ENCODE results near the gene ERI3. TPM values are rescaled to one million over a fixed set of nuclear protein-coding genes. Genes with fewer than 3 reads are reported as not detected.
A peak's percentile ranks its signal among the peaks of the same experiment; 100 is the strongest.

ERI3 gene
- total RNA-seq, result 52.7 TPM

DNA sequence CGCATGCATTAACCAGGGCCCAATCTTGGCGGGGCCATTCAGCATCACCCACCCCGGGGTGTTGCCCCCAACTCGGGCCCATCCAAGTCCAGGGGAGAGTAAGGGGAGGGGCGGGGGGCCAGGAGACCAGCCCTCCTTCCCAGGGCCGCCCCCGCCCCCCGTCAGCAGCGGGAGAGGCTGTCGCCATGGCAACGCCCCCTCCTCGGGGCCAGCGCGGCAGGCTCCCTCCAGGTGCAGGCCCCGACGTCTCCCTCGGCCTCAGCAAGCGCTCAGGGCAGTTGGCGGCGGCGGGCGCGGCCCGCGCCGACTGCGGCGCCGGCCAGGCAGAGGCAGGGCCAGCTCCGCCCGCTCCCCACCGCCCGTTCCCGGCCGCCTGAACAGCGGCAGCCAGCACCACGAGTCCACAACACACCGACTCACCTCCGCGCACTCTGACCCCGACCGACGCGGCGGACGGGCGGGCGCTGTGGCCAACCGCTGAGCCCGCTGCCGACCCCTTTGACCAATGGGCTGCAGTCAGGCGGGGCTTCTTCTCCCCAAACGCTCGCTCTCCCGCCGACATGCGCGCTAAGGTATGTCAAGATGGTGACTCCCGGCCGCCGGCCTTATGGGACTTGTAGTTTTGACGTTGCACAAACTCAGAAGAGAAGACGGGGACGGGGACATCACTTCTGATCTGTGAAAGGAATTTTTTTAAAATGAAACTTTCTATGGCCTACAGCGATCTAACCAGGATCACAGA is at the start of gene ERI3:
ERI3 (minus strand) TSS at position 418 of the 742 bp plus-strand sequence; CDS start at position 187, 231 bp downstream.
- Histone ChIP-seq H3K9ac (ENCODE audit: low read depth in 1 of 3, low read length in 3 of 3) (peak within 1 kb of the TSS; percentile 57 to 90 (median 83)), H3K27ac (ENCODE audit: low read depth, low read length) (peak within 1 kb of the TSS; percentile 75), H3K36me3 (ENCODE audit: control insufficient read depth in 3 of 3, insufficient read depth in 3 of 3, low read length in 3 of 3) (no peaks in the 10 kb centered on the region), H3K27me3 (ENCODE audit: control insufficient read depth in 3 of 3, insufficient read depth in 3 of 3, low read length in 3 of 3) (no peaks in the 10 kb centered on the region), H3K9me3 (ENCODE audit: control insufficient read depth in 3 of 3, low read length in 3 of 3) (no peaks in the 10 kb centered on the region), H3K4me1 (ENCODE audit: control insufficient read depth in 3 of 3, insufficient read depth in 3 of 3, low read length in 3 of 3) (peaks cover 14 to 16% (median 14%) of the 10 kb centered on the region in 3 donors), H3K4me3 (ENCODE audit: low read length in 3 of 3) (peak within 1 kb of the TSS; percentile 80 to 83 (median 81))

- Histone ChIP-seq H3K27me3 (ENCODE audit: control insufficient read depth in 3 of 3, insufficient read depth in 3 of 3, low read length in 3 of 3) (peaks cover 38 to 56% (median 45%) of the 10 kb centered on the region in 3 donors), H3K9ac (ENCODE audit: low read depth in 1 of 3, low read length in 3 of 3) (no peak overlapping the region), H3K36me3 (ENCODE audit: control insufficient read depth in 3 of 3, insufficient read depth in 3 of 3, low read length in 3 of 3) (no peaks in the 10 kb centered on the region), H3K9me3 (ENCODE audit: control insufficient read depth in 3 of 3, low read length in 3 of 3) (no peaks in the 10 kb centered on the region), H3K27ac (ENCODE audit: low read depth, low read length) (no peak overlapping the region), H3K4me3 (ENCODE audit: low read length in 3 of 3) (no peak overlapping the region), H3K4me1 (ENCODE audit: control insufficient read depth in 3 of 3, insufficient read depth in 3 of 3, low read length in 3 of 3) (peaks cover 5 to 18% (median 6%) of the 10 kb centered on the region in 3 donors)
Measured at GRCh38 chr1:44401256-44402228, 46.5 kb upstream of the ERI3 start.

GRCh38 chr1:44390277-44390676 is 35.2 kb upstream of the ERI3 start:
- H3K9ac ChIP-seq (ENCODE audit: low read depth in 1 of 3, low read length in 3 of 3), result no peak overlapping the region
- H3K4me3 ChIP-seq (ENCODE audit: low read length in 3 of 3), result no peak overlapping the region
- H3K9me3 ChIP-seq (ENCODE audit: control insufficient read depth in 3 of 3, low read length in 3 of 3), result no peaks in the 10 kb centered on the region
- H3K27me3 ChIP-seq (ENCODE audit: control insufficient read depth in 3 of 3, insufficient read depth in 3 of 3, low read length in 3 of 3), result peaks cover 0 to 7% (median 4%) of the 10 kb centered on the region in 3 donors
- no peaks in the 10 kb centered on the region for H3K36me3 ChIP-seq (ENCODE audit: control insufficient read depth in 3 of 3, insufficient read depth in 3 of 3, low read length in 3 of 3)
- peaks cover 0 to 3% (median 0%) of the 10 kb centered on the region in 3 donors for H3K4me1 ChIP-seq (ENCODE audit: control insufficient read depth in 3 of 3, insufficient read depth in 3 of 3, low read length in 3 of 3)
- no peak overlapping the region for H3K27ac ChIP-seq (ENCODE audit: low read depth, low read length)

DNA sequence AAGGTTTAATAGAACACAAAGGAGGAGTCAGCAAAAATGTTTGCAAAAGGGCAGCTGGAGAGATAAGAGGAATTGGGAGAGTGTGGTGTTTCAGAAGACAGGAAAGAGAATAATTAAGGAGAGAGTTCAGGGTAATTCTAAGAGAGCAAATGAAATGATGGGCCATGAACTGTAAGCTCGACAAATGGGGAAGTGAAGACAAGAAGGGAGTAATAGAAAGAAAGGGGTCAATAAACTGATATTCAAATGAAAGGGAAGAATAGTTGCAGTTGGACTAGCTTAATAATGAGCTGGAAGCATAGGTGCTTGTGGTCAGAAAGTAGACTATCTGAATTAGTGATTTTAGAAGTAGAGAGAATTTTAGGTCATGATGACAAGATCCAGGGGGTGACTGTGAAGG is 34.4 kb upstream of the ERI3 start:
- Histone ChIP-seq H3K9ac (ENCODE audit: low read depth in 1 of 3, low read length in 3 of 3) (no peak overlapping the region), H3K27me3 (ENCODE audit: control insufficient read depth in 3 of 3, insufficient read depth in 3 of 3, low read length in 3 of 3) (peaks cover 0 to 4% (median 4%) of the 10 kb centered on the region in 3 donors), H3K4me3 (ENCODE audit: low read length in 3 of 3) (no peak overlapping the region)

DNA sequence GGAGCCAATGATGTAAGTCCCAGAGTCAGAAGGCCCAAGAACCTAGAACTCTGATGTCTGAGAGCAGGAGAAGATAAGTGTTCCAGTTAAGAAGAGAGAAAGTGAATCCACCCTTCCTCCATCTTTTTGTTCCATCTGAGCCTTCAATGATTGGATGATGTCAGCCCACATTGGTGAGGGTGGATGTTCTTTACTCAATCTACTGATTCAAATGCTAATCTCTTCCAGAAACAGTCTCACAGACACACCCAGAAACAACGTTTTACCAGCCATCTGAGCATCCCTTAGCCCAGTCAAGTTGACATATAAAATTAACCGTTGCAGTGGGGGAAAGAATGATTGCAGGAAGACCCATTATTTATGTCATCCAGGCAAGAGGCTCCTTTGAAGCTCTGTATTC is 33.5 kb upstream of the ERI3 start:
- no peaks in the 10 kb centered on the region for H3K36me3 ChIP-seq (ENCODE audit: control insufficient read depth in 3 of 3, insufficient read depth in 3 of 3, low read length in 3 of 3)
- no peak overlapping the region for H3K27ac ChIP-seq (ENCODE audit: low read depth, low read length)
- no peak overlapping the region for H3K4me3 ChIP-seq (ENCODE audit: low read length in 3 of 3)
- no peaks in the 10 kb centered on the region for H3K9me3 ChIP-seq (ENCODE audit: control insufficient read depth in 3 of 3, low read length in 3 of 3)
- H3K9ac ChIP-seq (ENCODE audit: low read depth in 1 of 3, low read length in 3 of 3), result no peak overlapping the region
- H3K4me1 ChIP-seq (ENCODE audit: control insufficient read depth in 3 of 3, insufficient read depth in 3 of 3, low read length in 3 of 3), result peaks cover 0 to 3% (median 0%) of the 10 kb centered on the region in 3 donors
- peaks cover 0 to 4% (median 0%) of the 10 kb centered on the region in 3 donors for H3K27me3 ChIP-seq (ENCODE audit: control insufficient read depth in 3 of 3, insufficient read depth in 3 of 3, low read length in 3 of 3)

More for the DNA sequence above, 34.4 kb upstream of the ERI3 start:
- H3K4me1 ChIP-seq (ENCODE audit: control insufficient read depth in 3 of 3, insufficient read depth in 3 of 3, low read length in 3 of 3), result peaks cover 0 to 3% (median 0%) of the 10 kb centered on the region in 3 donors
- H3K27ac ChIP-seq (ENCODE audit: low read depth, low read length), result no peak overlapping the region
- no peaks in the 10 kb centered on the region for H3K9me3 ChIP-seq (ENCODE audit: control insufficient read depth in 3 of 3, low read length in 3 of 3)
- H3K36me3 ChIP-seq (ENCODE audit: control insufficient read depth in 3 of 3, insufficient read depth in 3 of 3, low read length in 3 of 3), result no peaks in the 10 kb centered on the region

DNA sequence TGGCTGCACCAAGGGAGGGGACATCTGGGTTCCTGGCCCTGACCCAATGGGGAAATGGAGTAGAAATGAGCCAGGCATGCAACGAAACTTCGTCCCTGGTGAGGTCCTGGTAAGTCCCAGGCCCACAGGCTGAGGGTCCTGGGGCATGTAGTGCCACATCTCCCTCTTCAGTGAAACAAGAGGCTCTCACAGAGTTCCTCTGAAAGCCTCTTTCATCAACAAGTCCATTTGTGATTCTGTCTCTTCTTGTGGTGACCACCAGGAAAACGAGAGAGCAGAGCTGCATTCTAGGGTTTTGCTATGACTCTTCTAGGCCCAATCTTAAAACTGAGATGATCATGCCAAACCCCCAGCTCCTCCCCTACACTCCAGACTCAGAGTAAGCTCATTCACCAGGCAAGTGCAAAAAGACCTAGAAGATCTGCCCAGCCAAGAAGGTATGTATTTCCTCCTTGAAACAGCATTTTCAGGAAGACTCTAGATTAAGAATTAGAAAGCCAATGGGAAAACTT is 25.7 kb upstream of the ERI3 start:
- Histone ChIP-seq H3K9ac (ENCODE audit: low read depth in 1 of 3, low read length in 3 of 3) (no peak overlapping the region), H3K9me3 (ENCODE audit: control insufficient read depth in 3 of 3, low read length in 3 of 3) (no peaks in the 10 kb centered on the region), H3K27ac (ENCODE audit: low read depth, low read length) (no peak overlapping the region), H3K27me3 (ENCODE audit: control insufficient read depth in 3 of 3, insufficient read depth in 3 of 3, low read length in 3 of 3) (no peaks in the 10 kb centered on the region), H3K4me1 (ENCODE audit: control insufficient read depth in 3 of 3, insufficient read depth in 3 of 3, low read length in 3 of 3) (no peaks in the 10 kb centered on the region), H3K4me3 (ENCODE audit: low read length in 3 of 3) (no peak overlapping the region), H3K36me3 (ENCODE audit: control insufficient read depth in 3 of 3, insufficient read depth in 3 of 3, low read length in 3 of 3) (no peaks in the 10 kb centered on the region)

- H3K4me1 ChIP-seq (ENCODE audit: control insufficient read depth in 3 of 3, insufficient read depth in 3 of 3, low read length in 3 of 3), result no peaks in the 10 kb centered on the region
- no peaks in the 10 kb centered on the region for H3K27me3 ChIP-seq (ENCODE audit: control insufficient read depth in 3 of 3, insufficient read depth in 3 of 3, low read length in 3 of 3)
- H3K9me3 ChIP-seq (ENCODE audit: control insufficient read depth in 3 of 3, low read length in 3 of 3), result no peaks in the 10 kb centered on the region
- no peaks in the 10 kb centered on the region for H3K36me3 ChIP-seq (ENCODE audit: control insufficient read depth in 3 of 3, insufficient read depth in 3 of 3, low read length in 3 of 3)
- H3K9ac ChIP-seq (ENCODE audit: low read depth in 1 of 3, low read length in 3 of 3), result no peak overlapping the region
- H3K27ac ChIP-seq (ENCODE audit: low read depth, low read length), result no peak overlapping the region
- H3K4me3 ChIP-seq (ENCODE audit: low read length in 3 of 3), result no peak overlapping the region
Measured at GRCh38 chr1:44377925-44378784, 23.1 kb upstream of the ERI3 start.

GRCh38 chr1:44375547-44375946 is 20.5 kb upstream of the ERI3 start:
- H3K9ac ChIP-seq (ENCODE audit: low read depth in 1 of 3, low read length in 3 of 3), result no peak overlapping the region
- no peaks in the 10 kb centered on the region for H3K36me3 ChIP-seq (ENCODE audit: control insufficient read depth in 3 of 3, insufficient read depth in 3 of 3, low read length in 3 of 3)
- H3K27me3 ChIP-seq (ENCODE audit: control insufficient read depth in 3 of 3, insufficient read depth in 3 of 3, low read length in 3 of 3), result no peaks in the 10 kb centered on the region
- H3K27ac ChIP-seq (ENCODE audit: low read depth, low read length), result no peak overlapping the region
- no peaks in the 10 kb centered on the region for H3K9me3 ChIP-seq (ENCODE audit: control insufficient read depth in 3 of 3, low read length in 3 of 3)
- H3K4me3 ChIP-seq (ENCODE audit: low read length in 3 of 3), result no peak overlapping the region
- no peaks in the 10 kb centered on the region for H3K4me1 ChIP-seq (ENCODE audit: control insufficient read depth in 3 of 3, insufficient read depth in 3 of 3, low read length in 3 of 3)

- Histone ChIP-seq H3K9me3 (ENCODE audit: control insufficient read depth in 3 of 3, low read length in 3 of 3) (no peaks in the 10 kb centered on the region), H3K4me1 (ENCODE audit: control insufficient read depth in 3 of 3, insufficient read depth in 3 of 3, low read length in 3 of 3) (no peaks in the 10 kb centered on the region), H3K9ac (ENCODE audit: low read depth in 1 of 3, low read length in 3 of 3) (no peak overlapping the region), H3K4me3 (ENCODE audit: low read length in 3 of 3) (no peak overlapping the region), H3K27ac (ENCODE audit: low read depth, low read length) (no peak overlapping the region), H3K27me3 (ENCODE audit: control insufficient read depth in 3 of 3, insufficient read depth in 3 of 3, low read length in 3 of 3) (no peaks in the 10 kb centered on the region), H3K36me3 (ENCODE audit: control insufficient read depth in 3 of 3, insufficient read depth in 3 of 3, low read length in 3 of 3) (no peaks in the 10 kb centered on the region)
Measured at GRCh38 chr1:44371206-44371605, 16.1 kb upstream of the ERI3 start.

Data from skeletal muscle tissue (tissue), 4 donors.